Breast epithelium (tissue), 3 donors: ENCODE measurements around the gene PCDHA6.

ENCODE experiments used
- CTCF ChIP-seq, 3 donors: fragments of 450-650 bp; IDR thresholded peaks; one replicate each; pipeline ENCODE4 v1.5.1; 2016 to 2017; ENCODE audit warnings: antibody characterized with exemption in 3 of 3, mild to moderate bottlenecking in 3 of 3, moderate library complexity in 3 of 3
- POLR2AphosphoS5 ChIP-seq, 3 donors: sonication (generic); formaldehyde crosslinking; IDR thresholded peaks; one replicate each; pipeline ENCODE4 v1.6.1; 2017; ENCODE audit warnings: antibody characterized with exemption in 3 of 3

- TF ChIP-seq POLR2AphosphoS5 (IDR thresholded peaks at IDR 0.05) (no peak), CTCF (IDR thresholded peaks at IDR 0.05) (no peak)
These were observed 4.3 kb upstream of the PCDHA6 start for GRCh38 chr5:140823475-140823874.
